Measurements from ENCODE around the gene CREBL2.
"Not testable (repeated sequence)": the region's sequence is repeated elsewhere in the genome, so short reads cannot be mapped to it uniquely, and the experiment has no call there.

Gene CREBL2

DNA sequence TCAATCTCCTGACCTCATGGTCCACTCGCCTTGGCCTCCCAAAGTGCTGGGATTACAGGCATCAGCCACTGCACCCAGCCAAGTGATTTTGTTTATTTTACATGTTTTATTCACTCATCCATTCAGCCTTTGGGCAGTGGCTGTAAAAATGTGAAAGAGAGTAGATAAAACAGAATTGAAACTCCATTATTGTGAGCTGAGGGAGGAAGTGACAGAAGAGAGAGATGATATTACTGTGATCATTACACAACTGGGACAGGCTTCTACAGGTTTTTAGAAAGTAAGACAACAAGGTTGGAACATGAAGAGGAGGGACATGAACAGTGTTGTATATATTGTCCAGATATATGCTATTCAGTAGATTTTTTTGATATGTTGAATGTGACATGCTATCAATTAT lies 25.0 kb downstream of the CREBL2 start:
- DNase-seq (ENCODE audit: low spot score), result no peak

GRCh38 chr12:12639995-12640394 lies 28.3 kb downstream of the CREBL2 start:
- not testable (repeated sequence) for DNase-seq (ENCODE audit: low spot score)

GRCh38 chr12:12641650-12642049 lies 30.0 kb downstream of the CREBL2 start:
- no peak for DNase-seq (ENCODE audit: low spot score)

DNA sequence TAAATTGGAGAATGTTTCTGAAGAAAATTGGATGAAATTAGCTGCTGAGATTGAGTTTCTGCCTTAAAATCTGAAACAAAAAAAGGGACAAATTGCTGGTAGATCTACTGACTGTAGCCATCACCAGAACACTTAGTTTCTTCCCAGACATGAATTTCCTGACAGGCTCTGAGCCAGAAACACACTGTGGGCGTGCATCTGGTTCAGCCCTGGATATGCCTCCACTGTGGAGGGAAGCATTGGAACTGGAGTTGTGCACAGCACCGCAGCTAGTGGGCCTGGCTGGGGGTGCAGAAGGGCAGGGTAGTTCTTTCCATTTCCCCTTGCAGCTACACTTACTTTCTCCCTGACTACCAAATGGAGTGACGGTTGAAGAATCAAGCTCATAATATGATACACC lies 31.2 kb downstream of the CREBL2 start:
- no peak for DNase-seq (ENCODE audit: low spot score)

DNA sequence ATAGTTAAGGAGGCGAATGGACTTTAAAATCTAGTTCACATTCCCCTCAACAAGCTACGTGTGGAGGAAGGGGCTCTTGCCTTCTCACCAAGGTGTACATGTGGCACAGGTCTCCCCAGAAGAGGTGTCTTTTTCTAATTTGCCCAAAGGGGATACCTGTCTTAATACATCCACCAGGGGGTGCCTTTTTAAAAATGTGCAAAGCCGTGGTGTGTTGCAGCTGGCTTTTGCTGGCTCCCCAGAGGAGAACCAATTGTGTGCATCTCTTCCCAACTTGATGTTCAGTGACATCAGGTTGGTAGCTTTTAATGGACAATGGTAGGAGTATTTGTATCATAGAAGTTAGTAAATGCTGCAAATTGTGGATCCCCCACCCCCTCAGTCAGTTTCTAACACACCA lies 33.8 kb downstream of the CREBL2 start:
- DNase-seq (ENCODE audit: low spot score), result peak; percentile 43

- peak; percentile 72 for DNase-seq (ENCODE audit: low spot score)
These were observed 34.3 kb downstream of the CREBL2 start for GRCh38 chr12:12645968-12646367.

DNA sequence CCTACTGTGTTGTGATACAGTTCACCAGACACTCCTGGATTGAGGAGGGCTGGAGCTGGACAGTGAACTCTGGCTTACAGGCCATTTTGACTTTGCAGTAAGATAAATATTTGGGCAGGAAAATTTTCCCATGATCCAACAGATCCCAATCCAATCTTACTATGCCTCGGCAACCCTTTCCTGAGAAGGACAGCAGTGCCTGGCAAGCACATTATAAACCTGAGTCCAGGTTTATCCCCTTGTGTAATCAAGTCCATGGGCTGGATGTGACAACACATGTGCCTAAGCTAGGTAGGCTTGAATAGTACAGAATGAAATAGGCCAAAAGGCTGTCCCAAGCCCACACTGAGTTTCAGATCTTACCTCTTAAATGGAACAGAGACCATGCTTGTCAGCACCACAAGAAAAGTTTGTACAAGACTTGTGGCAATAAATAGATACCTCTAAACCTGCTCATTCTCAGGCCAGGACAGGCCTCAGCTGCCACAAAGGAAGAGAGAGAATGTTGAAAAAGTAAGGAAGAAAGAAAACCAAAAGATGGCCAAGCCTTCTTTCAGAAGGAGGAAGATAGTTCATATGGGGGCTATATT lies 34.9 kb downstream of the CREBL2 start:
- no peak for DNase-seq (ENCODE audit: low spot score)

DNA sequence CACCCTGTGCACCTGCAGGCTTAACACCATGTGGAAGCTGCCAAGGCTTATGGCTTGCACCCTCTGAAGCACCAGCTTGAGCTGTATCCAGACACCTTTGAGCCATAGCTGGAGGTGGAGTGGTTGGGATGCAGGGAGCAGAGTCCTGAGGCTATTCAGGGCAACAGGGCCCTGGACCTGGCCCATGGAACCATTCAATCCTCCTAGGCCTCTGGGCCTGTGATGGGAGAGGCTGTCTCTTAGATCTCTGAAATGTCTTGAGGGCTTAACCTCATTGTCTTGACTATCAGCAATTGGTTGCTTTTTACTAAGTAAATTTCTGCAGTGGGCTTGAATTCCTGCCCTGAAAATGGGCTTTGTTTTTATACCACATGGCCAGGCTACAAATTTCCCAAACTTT lies 36.6 kb downstream of the CREBL2 start:
- DNase-seq (ENCODE audit: low spot score), result no peak

GRCh38 chr12:12648951-12649650 lies 37.4 kb downstream of the CREBL2 start:
- no peak for DNase-seq (ENCODE audit: low spot score)

GRCh38 chr12:12651752-12652151 lies 40.1 kb downstream of the CREBL2 start:
- DNase-seq (ENCODE audit: low spot score), result no peak

GRCh38 chr12:12652704-12653103 lies 41.0 kb downstream of the CREBL2 start:
- not testable (repeated sequence) for DNase-seq (ENCODE audit: low spot score)

DNA sequence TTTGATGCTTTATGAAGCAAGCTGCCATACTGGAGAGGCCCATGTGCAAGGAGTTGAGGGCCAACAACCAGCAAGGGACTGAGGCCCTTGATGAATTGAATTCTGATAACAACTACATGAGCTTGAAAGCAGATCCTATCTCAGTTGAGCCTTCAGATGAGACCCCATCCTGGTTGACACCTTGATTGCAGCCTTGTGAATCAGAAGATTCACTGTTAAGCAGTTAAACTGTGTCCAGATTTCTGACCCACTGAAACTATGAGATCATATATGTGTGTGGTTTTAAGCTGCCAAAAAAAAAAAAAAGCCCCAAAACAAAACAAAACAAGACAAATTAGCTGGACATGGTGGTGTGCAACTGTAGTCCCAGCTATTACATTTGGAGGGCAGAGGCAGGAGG lies 42.2 kb downstream of the CREBL2 start:
- DNase-seq (ENCODE audit: low spot score), result no peak

- DNase-seq (ENCODE audit: low spot score), result no peak
These were observed 43.2 kb downstream of the CREBL2 start for GRCh38 chr12:12654691-12655460.

DNA sequence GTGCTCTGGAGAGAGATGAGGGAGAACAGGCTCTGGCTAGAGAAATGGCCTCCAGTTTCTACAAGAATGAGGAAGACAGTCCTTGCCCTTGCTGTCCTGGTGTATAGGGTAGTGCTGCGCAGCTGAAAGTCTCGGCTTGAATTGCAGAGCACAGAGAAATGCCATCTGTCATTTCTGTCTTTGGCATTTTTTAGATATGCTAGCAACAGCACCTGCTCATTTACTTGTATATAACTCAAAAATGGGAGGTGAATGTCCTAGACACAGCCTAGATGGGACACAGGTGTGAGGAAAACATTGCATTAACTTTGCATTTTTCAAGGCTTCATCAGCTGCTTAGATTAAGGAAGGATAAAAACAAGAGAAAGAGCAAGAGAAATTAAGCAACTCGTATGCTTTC lies 48.5 kb downstream of the CREBL2 start:
- no peak for DNase-seq (ENCODE audit: low spot score)

GRCh38 chr12:12661086-12661856 lies 49.6 kb downstream of the CREBL2 start:
- peak; percentile 63 for DNase-seq (ENCODE audit: low spot score)

DNA sequence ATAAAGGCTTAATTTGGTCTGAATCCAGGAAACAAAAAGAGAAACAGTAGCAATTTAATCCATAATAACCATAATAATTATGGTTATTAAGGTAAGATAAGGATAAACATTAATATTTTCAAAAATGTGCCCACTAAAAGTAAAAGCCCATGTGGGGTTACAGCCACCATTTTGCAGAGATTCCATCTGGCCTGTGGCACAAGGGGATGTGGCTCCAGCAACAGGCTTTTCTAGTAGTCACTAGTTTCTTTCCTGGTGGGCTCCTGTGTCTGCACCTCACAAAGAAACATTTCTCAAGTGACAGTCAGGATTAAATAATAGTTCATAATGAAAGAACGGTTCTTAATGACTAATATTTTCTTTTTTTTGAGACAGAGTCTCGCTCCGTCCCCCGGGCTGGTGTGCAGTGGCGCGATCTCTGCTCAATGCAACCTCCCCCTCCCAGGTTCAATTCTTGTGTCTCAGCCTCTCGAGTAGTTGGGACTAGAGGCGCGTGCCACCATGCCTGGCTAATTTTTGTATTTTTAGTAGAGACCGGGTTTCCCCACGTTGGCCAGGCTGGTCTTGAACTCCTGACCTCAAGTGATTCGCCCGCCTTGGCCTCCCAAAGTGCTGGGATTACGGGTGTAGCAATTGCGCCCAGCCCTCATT lies 52.1 kb downstream of the CREBL2 start:
- DNase-seq (ENCODE audit: low spot score), result no peak

GRCh38 chr12:12665194-12665593 lies 53.5 kb downstream of the CREBL2 start:
- no peak for DNase-seq (ENCODE audit: low spot score)

GRCh38 chr12:12668005-12668404 lies 56.3 kb downstream of the CREBL2 start:
- no peak for DNase-seq (ENCODE audit: low spot score)

GRCh38 chr12:12669020-12669419 lies 57.3 kb downstream of the CREBL2 start:
- DNase-seq (ENCODE audit: low spot score), result no peak

- no peak for DNase-seq (ENCODE audit: low spot score)
These were observed 60.4 kb downstream of the CREBL2 start for GRCh38 chr12:12671850-12672660.

DNA sequence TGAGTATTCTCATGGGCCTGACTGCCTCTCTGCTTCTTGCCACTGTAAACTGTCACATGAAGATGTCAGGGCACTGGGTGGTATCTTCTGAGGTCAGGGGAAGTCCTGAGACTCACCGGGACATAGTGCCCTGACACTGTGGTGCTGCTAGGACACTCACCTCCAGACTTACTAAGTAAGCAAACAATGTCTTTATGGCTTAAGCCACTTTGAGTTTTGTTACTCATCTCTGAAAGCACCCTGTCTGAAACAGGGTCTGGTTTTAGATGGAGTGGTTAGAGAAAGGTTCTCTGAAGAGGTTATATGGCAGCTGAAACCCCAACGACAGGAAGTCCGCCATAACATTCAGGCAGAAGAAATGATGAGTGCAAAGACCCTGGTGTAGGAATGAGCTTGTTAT lies 61.6 kb downstream of the CREBL2 start:
- DNase-seq (ENCODE audit: low spot score), result no peak
